ENCODE results near the gene MTHFD2L.

Gene MTHFD2L

DNA sequence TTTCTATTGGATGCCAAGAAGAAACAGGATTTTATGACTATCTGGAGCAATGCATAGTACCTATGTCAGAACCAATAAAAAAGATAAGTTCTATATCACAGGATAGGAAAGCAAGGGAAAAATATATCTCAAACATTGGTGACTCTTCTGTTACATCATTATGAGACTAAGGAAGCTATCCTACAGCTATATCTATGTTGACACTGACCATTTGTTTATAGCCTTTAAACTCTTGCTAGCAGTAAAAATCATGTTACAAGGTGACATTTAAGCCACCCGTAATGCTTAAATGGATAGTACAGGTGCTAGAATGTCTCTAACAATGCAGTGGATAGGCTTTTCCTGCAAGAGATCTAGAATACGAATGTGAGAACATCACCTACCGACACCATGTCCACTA is 121.8 kb downstream of the MTHFD2L start:
- Histone ChIP-seq H3K18ac (ENCODE audit: low read length) (no peak overlapping the region), H3K56ac (ENCODE audit: low read length) (no peak overlapping the region), H3K9ac (ENCODE audit: low read length) (no peak overlapping the region), H2BK120ac (ENCODE audit: low read depth, low read length) (no peak overlapping the region), H4K5ac (ENCODE audit: low read length) (no peak overlapping the region), H3K79me1 (ENCODE audit: low read length) (no peaks in the 10 kb centered on the region), H3K4me3 (ENCODE audit: low read length) (no peak overlapping the region), H3K4me2 (ENCODE audit: low read length) (no peak overlapping the region), H3K4ac (ENCODE audit: low read depth, low read length) (no peak overlapping the region), H2AK5ac (ENCODE audit: low read length) (no peak overlapping the region), H4K8ac (ENCODE audit: low read depth, low read length) (no peak overlapping the region), H3K36me3 (ENCODE audit: control insufficient read depth, insufficient read depth, low read length) (no peaks in the 10 kb centered on the region), H3K79me2 (ENCODE audit: control insufficient read depth, insufficient read depth, low read length) (no peaks in the 10 kb centered on the region), H3K27ac (ENCODE audit: low read depth, low read length) (no peak overlapping the region), H3K23ac (ENCODE audit: low read length) (no peak overlapping the region), H2BK5ac (ENCODE audit: low read length) (no peak overlapping the region), H3K4me1 (ENCODE audit: control insufficient read depth, low read depth, low read length) (no peaks in the 10 kb centered on the region), H3K27me3 (ENCODE audit: insufficient read depth, low read length, poor library complexity) (no peaks in the 10 kb centered on the region), H2BK15ac (replicated peaks; ENCODE audit: low read depth) (no peak overlapping the region)
- DNase-seq = no peak
- WGBS (ENCODE audit: extremely low coverage, insufficient coverage, low lambda C conversion rate) = no CpG with 5 or more reads among the region's 3 CpGs

DNA sequence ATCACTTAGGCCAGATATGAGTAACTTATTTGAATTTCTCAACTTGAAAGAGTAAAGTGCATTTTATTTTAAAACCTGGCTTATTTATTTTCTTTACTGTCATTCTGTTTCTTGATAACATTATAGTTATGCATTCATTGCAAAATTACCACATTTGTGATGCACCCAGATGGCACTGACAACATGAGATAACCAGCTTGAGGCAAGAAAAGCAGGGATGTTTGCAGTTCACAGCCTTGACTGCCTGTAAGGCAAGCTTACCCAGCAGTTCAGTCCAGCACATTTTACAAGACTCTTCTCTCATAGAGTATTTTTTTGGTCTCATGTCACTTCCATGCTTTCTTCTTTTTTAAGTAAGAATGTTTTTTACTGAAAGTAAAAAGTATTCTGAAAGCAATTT is 125.0 kb downstream of the MTHFD2L start:
- H3K23ac ChIP-seq (ENCODE audit: low read length) = no peak overlapping the region
- H4K8ac ChIP-seq (ENCODE audit: low read depth, low read length) = no peak overlapping the region
- no peak overlapping the region for H2BK15ac ChIP-seq (replicated peaks; ENCODE audit: low read depth)
- no peak overlapping the region for H2AK5ac ChIP-seq (ENCODE audit: low read length)
- no peaks in the 10 kb centered on the region for H3K36me3 ChIP-seq (ENCODE audit: control insufficient read depth, insufficient read depth, low read length)
- no peak overlapping the region for H3K4me3 ChIP-seq (ENCODE audit: low read length)
- H3K79me2 ChIP-seq (ENCODE audit: control insufficient read depth, insufficient read depth, low read length) = no peaks in the 10 kb centered on the region
- H3K18ac ChIP-seq (ENCODE audit: low read length) = no peak overlapping the region
- no peak overlapping the region for H3K27ac ChIP-seq (ENCODE audit: low read depth, low read length)
- no peak overlapping the region for H3K4ac ChIP-seq (ENCODE audit: low read depth, low read length)
- H3K79me1 ChIP-seq (ENCODE audit: low read length) = no peaks in the 10 kb centered on the region
- no peak for DNase-seq
- H2BK5ac ChIP-seq (ENCODE audit: low read length) = no peak overlapping the region
- H3K56ac ChIP-seq (ENCODE audit: low read length) = no peak overlapping the region
- H4K5ac ChIP-seq (ENCODE audit: low read length) = no peak overlapping the region
- H2BK120ac ChIP-seq (ENCODE audit: low read depth, low read length) = no peak overlapping the region
- no peak overlapping the region for H3K9ac ChIP-seq (ENCODE audit: low read length)
- H3K4me1 ChIP-seq (ENCODE audit: control insufficient read depth, low read depth, low read length) = no peaks in the 10 kb centered on the region
- H3K4me2 ChIP-seq (ENCODE audit: low read length) = no peak overlapping the region
- H3K27me3 ChIP-seq (ENCODE audit: insufficient read depth, low read length, poor library complexity) = no peaks in the 10 kb centered on the region

DNA sequence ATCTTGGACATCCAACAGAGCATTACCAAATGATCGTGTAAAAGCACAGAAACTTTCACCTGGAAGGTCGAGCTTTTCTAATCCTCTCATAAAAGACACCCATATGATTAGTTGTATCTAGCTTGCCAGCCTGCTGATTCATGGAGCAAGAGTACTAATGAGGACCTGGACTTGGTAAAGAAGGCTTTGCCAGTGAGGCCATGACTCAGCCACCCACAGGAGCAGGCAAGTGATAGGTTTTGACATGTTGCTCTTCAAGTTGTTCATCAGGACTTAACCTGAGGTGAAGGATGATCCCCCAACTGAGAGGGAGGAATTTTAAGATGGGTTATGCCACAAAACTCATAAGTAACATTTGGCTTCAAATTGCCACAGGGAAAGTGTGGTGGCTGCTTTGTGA is 125.7 kb downstream of the MTHFD2L start:
- H4K5ac ChIP-seq (ENCODE audit: low read length) = no peak overlapping the region
- H2BK120ac ChIP-seq (ENCODE audit: low read depth, low read length) = no peak overlapping the region
- no peaks in the 10 kb centered on the region for H3K36me3 ChIP-seq (ENCODE audit: control insufficient read depth, insufficient read depth, low read length)
- H3K4me2 ChIP-seq (ENCODE audit: low read length) = no peak overlapping the region
- H3K18ac ChIP-seq (ENCODE audit: low read length) = no peak overlapping the region
- no peak for DNase-seq
- H3K27me3 ChIP-seq (ENCODE audit: insufficient read depth, low read length, poor library complexity) = no peaks in the 10 kb centered on the region
- WGBS (ENCODE audit: extremely low coverage, insufficient coverage, low lambda C conversion rate) = no CpG with 5 or more reads among the region's 2 CpGs
- no peak overlapping the region for H3K56ac ChIP-seq (ENCODE audit: low read length)
- H3K9ac ChIP-seq (ENCODE audit: low read length) = no peak overlapping the region
- no peak overlapping the region for H3K23ac ChIP-seq (ENCODE audit: low read length)
- H3K4ac ChIP-seq (ENCODE audit: low read depth, low read length) = no peak overlapping the region
- no peaks in the 10 kb centered on the region for H3K79me2 ChIP-seq (ENCODE audit: control insufficient read depth, insufficient read depth, low read length)
- no peaks in the 10 kb centered on the region for H3K4me1 ChIP-seq (ENCODE audit: control insufficient read depth, low read depth, low read length)
- H2BK5ac ChIP-seq (ENCODE audit: low read length) = no peak overlapping the region
- H2BK15ac ChIP-seq (replicated peaks; ENCODE audit: low read depth) = no peak overlapping the region
- H3K4me3 ChIP-seq (ENCODE audit: low read length) = no peak overlapping the region
- H3K79me1 ChIP-seq (ENCODE audit: low read length) = no peaks in the 10 kb centered on the region
- H2AK5ac ChIP-seq (ENCODE audit: low read length) = no peak overlapping the region
- H3K27ac ChIP-seq (ENCODE audit: low read depth, low read length) = no peak overlapping the region
- no peak overlapping the region for H4K8ac ChIP-seq (ENCODE audit: low read depth, low read length)

DNA sequence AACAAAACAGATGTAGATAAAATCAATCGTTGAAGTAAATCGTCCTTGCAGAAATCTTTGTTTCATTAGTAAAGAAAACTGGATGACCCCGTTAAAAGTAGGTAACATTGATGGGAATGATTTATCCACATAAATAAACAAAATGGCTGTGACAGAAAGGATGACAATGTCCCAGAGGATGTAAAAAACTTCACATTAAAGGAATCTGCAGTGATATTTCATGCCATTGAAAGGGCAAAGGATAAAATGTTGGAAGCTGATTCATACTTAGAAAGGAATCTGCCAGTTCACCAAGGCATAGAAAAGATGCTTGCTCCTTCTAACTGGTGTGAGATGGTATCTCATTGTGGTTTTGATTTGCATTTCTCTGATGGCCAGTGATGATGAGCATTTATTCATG is 126.1 kb downstream of the MTHFD2L start:
- Histone ChIP-seq H3K56ac (ENCODE audit: low read length) (no peak overlapping the region), H3K4me1 (ENCODE audit: control insufficient read depth, low read depth, low read length) (no peaks in the 10 kb centered on the region), H3K27me3 (ENCODE audit: insufficient read depth, low read length, poor library complexity) (no peaks in the 10 kb centered on the region), H3K4me3 (ENCODE audit: low read length) (no peak overlapping the region), H3K23ac (ENCODE audit: low read length) (no peak overlapping the region), H2BK120ac (ENCODE audit: low read depth, low read length) (no peak overlapping the region), H3K9ac (ENCODE audit: low read length) (no peak overlapping the region), H3K36me3 (ENCODE audit: control insufficient read depth, insufficient read depth, low read length) (no peaks in the 10 kb centered on the region), H3K4me2 (ENCODE audit: low read length) (no peak overlapping the region), H2BK5ac (ENCODE audit: low read length) (no peak overlapping the region), H2BK15ac (replicated peaks; ENCODE audit: low read depth) (no peak overlapping the region), H2AK5ac (ENCODE audit: low read length) (no peak overlapping the region), H4K8ac (ENCODE audit: low read depth, low read length) (no peak overlapping the region), H3K27ac (ENCODE audit: low read depth, low read length) (no peak overlapping the region), H3K4ac (ENCODE audit: low read depth, low read length) (no peak overlapping the region), H3K79me2 (ENCODE audit: control insufficient read depth, insufficient read depth, low read length) (no peaks in the 10 kb centered on the region), H3K79me1 (ENCODE audit: low read length) (no peaks in the 10 kb centered on the region), H4K5ac (ENCODE audit: low read length) (no peak overlapping the region), H3K18ac (ENCODE audit: low read length) (no peak overlapping the region)
- no peak for DNase-seq
- WGBS (ENCODE audit: extremely low coverage, insufficient coverage, low lambda C conversion rate) = no CpG with 5 or more reads among the region's 3 CpGs

DNA sequence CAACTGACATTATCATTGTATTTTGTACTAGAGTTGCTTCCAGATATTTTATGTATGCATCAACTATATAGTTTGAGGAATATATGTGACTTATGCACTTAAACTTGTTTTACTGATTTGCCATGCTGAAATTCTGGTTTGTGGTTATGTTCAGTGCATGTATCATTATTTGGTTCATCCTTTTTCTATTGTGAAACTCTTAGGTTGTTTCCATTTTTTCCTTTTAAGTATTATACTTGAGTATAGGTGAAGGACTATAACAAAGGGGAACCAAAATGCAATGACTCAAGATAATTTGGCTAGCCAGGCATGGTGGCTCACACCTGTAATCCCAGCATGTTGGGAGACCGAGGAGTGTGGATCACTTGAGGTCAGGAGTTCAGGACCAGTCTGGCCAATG is 129.2 kb downstream of the MTHFD2L start:
- no peak for DNase-seq
- H3K23ac ChIP-seq (ENCODE audit: low read length) = no peak overlapping the region
- H3K18ac ChIP-seq (ENCODE audit: low read length) = no peak overlapping the region
- no peak overlapping the region for H3K4me3 ChIP-seq (ENCODE audit: low read length)
- no peaks in the 10 kb centered on the region for H3K36me3 ChIP-seq (ENCODE audit: control insufficient read depth, insufficient read depth, low read length)
- H2BK15ac ChIP-seq (replicated peaks; ENCODE audit: low read depth) = no peak overlapping the region
- H2AK5ac ChIP-seq (ENCODE audit: low read length) = no peak overlapping the region
- H2BK120ac ChIP-seq (ENCODE audit: low read depth, low read length) = no peak overlapping the region
- no peak overlapping the region for H4K8ac ChIP-seq (ENCODE audit: low read depth, low read length)
- no peak overlapping the region for H3K4ac ChIP-seq (ENCODE audit: low read depth, low read length)
- no CpG with 5 or more reads among the region's 1 CpG for WGBS (ENCODE audit: extremely low coverage, insufficient coverage, low lambda C conversion rate)
- H3K56ac ChIP-seq (ENCODE audit: low read length) = no peak overlapping the region
- H3K4me1 ChIP-seq (ENCODE audit: control insufficient read depth, low read depth, low read length) = no peaks in the 10 kb centered on the region
- H3K27ac ChIP-seq (ENCODE audit: low read depth, low read length) = no peak overlapping the region
- no peak overlapping the region for H3K9ac ChIP-seq (ENCODE audit: low read length)
- no peaks in the 10 kb centered on the region for H3K79me1 ChIP-seq (ENCODE audit: low read length)
- no peak overlapping the region for H2BK5ac ChIP-seq (ENCODE audit: low read length)
- H4K5ac ChIP-seq (ENCODE audit: low read length) = no peak overlapping the region
- H3K4me2 ChIP-seq (ENCODE audit: low read length) = no peak overlapping the region
- H3K27me3 ChIP-seq (ENCODE audit: insufficient read depth, low read length, poor library complexity) = no peaks in the 10 kb centered on the region
- H3K79me2 ChIP-seq (ENCODE audit: control insufficient read depth, insufficient read depth, low read length) = no peaks in the 10 kb centered on the region

DNA sequence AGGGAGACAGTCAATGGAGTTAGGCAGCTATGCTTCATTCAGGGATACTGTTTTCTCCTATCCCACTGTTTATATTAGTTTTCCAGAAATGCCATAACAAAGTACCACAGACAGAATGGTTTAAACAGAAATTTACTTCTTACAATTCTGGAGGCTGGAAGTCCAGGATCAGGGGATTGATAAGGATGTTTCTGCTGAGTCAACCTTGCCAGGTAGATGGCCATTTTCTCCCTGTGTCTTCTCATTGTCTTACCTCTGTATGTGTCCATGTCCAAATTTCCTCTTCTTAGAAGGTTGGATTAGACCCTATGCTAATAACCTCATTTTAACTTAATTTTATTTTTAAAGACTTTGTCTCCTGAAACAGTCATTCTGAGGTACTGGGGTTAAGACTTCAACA is 129.9 kb downstream of the MTHFD2L start:
- Histone ChIP-seq H3K4ac (ENCODE audit: low read depth, low read length) (no peak overlapping the region), H3K23ac (ENCODE audit: low read length) (no peak overlapping the region), H2BK5ac (ENCODE audit: low read length) (no peak overlapping the region), H3K27me3 (ENCODE audit: insufficient read depth, low read length, poor library complexity) (no peaks in the 10 kb centered on the region), H3K27ac (ENCODE audit: low read depth, low read length) (no peak overlapping the region), H3K79me2 (ENCODE audit: control insufficient read depth, insufficient read depth, low read length) (no peaks in the 10 kb centered on the region), H3K4me3 (ENCODE audit: low read length) (no peak overlapping the region), H3K36me3 (ENCODE audit: control insufficient read depth, insufficient read depth, low read length) (no peaks in the 10 kb centered on the region), H4K8ac (ENCODE audit: low read depth, low read length) (no peak overlapping the region), H3K56ac (ENCODE audit: low read length) (no peak overlapping the region), H2BK120ac (ENCODE audit: low read depth, low read length) (no peak overlapping the region), H2BK15ac (replicated peaks; ENCODE audit: low read depth) (no peak overlapping the region), H3K79me1 (ENCODE audit: low read length) (no peaks in the 10 kb centered on the region), H3K9ac (ENCODE audit: low read length) (no peak overlapping the region), H3K18ac (ENCODE audit: low read length) (no peak overlapping the region), H3K4me2 (ENCODE audit: low read length) (no peak overlapping the region), H4K5ac (ENCODE audit: low read length) (no peak overlapping the region), H2AK5ac (ENCODE audit: low read length) (no peak overlapping the region), H3K4me1 (ENCODE audit: control insufficient read depth, low read depth, low read length) (no peaks in the 10 kb centered on the region)
- DNase-seq = no peak
